Vagina (tissue), 2 donors: ENCODE measurements around the gene TNS3. TPM values are rescaled to one million over a fixed set of nuclear protein-coding genes. Genes with fewer than 3 reads are reported as not detected.

ENCODE experiments used
- DNase-seq, 2 donors: peaks; one replicate each; pipeline ENCODE4 v3.0.0-alpha.2; 2017; ENCODE audit errors: extremely low spot score in 2 of 2
- H3K27ac ChIP-seq: fragments of 200-600 bp; sonication (generic); one replicate; pipeline ENCODE4 v1.5.1; 2019
- H3K27me3 ChIP-seq: fragments of 200-600 bp; sonication (generic); one replicate; pipeline ENCODE4 v1.5.1; 2019
- H3K36me3 ChIP-seq, 2 donors: fragments of 200-600 bp; sonication (generic); one replicate each; pipeline ENCODE4 v1.5.1; 2017 to 2019
- H3K4me1 ChIP-seq: fragments of 200-600 bp; sonication (generic); one replicate; pipeline ENCODE4 v1.5.1; 2019
- H3K4me3 ChIP-seq, 2 donors: fragments of 200-600 bp; sonication (generic); 1 replicate in 1 of 2; 2 replicates in 1 of 2; pipeline ENCODE4 v1.5.1; 2016 to 2019
- H3K9me3 ChIP-seq: fragments of 200-600 bp; sonication (generic); one replicate; pipeline ENCODE4 v1.5.1; 2019
- CTCF ChIP-seq, 3 experiments: fragments of 450-650 bp in 2 of 3; fragments of 200-600 bp in 1 of 3; sonication (generic) in 1 of 3; IDR thresholded peaks; one replicate each; pipeline ENCODE4 v1.5.1; 2017 to 2019; ENCODE audit warnings: antibody characterized with exemption in 3 of 3, mild to moderate bottlenecking in 2 of 3, moderate library complexity in 2 of 3
- POLR2A ChIP-seq, 2 donors: fragments of 450-650 bp; IDR thresholded peaks; one replicate each; pipeline ENCODE4 v1.6.1; 2017; ENCODE audit warnings: antibody characterized with exemption in 2 of 2, mild to moderate bottlenecking in 2 of 2, moderate library complexity in 2 of 2
- POLR2AphosphoS5 ChIP-seq, 2 donors: sonication (generic); formaldehyde crosslinking; IDR thresholded peaks; one replicate each; pipeline ENCODE4 v1.9.0; 2017; ENCODE audit warnings: antibody characterized with exemption in 2 of 2, mild to moderate bottlenecking in 2 of 2, low read depth in 1 of 2; ENCODE audit not compliant: insufficient read depth in 1 of 2
- intact Hi-C: fragments of 100-400 bp; cut with DNase I; formaldehyde crosslinking; loops from one replicate; pipeline ENCODE4 v1.15.1; 2023
- total RNA-seq: library from RNA; depleted of rRNA; stranded (reverse); fragments of >200 nt; gene quantifications from one replicate; pipeline ENCODE4 v1.2.3, GENCODE V29; 2016

The TNS3 gene
- 36.8 TPM for total RNA-seq

- Histone ChIP-seq H3K4me1 (peaks cover 49% of the 10 kb centered on the region), H3K4me3 (peak within 1 kb of the TSS; percentile 68 to 85), H3K9me3 (no peaks in the 10 kb centered on the region), H3K27me3 (no peaks in the 10 kb centered on the region), H3K36me3 (no peaks in the 10 kb centered on the region), H3K27ac (peak within 1 kb of the TSS; percentile 78)
- no peak for DNase-seq
- intact Hi-C loops = no loop called here
- TF ChIP-seq CTCF (IDR thresholded peaks at IDR 0.05) (no peak), POLR2AphosphoS5 (IDR thresholded peaks at IDR 0.05; ENCODE audit: insufficient read depth in 1 of 2, low read depth in 1 of 2) (no peak), POLR2A (IDR thresholded peaks at IDR 0.05) (no peak)
These were observed at the start of gene TNS3 for GRCh38 chr7:47581804-47582763. Gene TNS3 (minus strand): TSS chr7:47582111. CDS start chr7:47439636, 142,475 bp downstream.

GRCh38 chr7:47631711-47632110 is 49.8 kb upstream of the TNS3 start:
- H3K4me3 ChIP-seq = no peak overlapping the region
- TF ChIP-seq POLR2AphosphoS5 (IDR thresholded peaks at IDR 0.05; ENCODE audit: insufficient read depth in 1 of 2, low read depth in 1 of 2) (no peak), CTCF (IDR thresholded peaks at IDR 0.05) (no peak), POLR2A (IDR thresholded peaks at IDR 0.05) (no peak)
- peaks cover 18% of the 10 kb centered on the region for H3K4me1 ChIP-seq
- no peak overlapping the region for H3K27ac ChIP-seq
- intact Hi-C loops = loop anchor here (1.0 kb wide), 1 partner anchor 126 kb away; no protein-coding TSS in a partner anchor
- no peaks in the 10 kb centered on the region for H3K27me3 ChIP-seq
- no peaks in the 10 kb centered on the region for H3K9me3 ChIP-seq
- no peak for DNase-seq
- no peaks in the 10 kb centered on the region for H3K36me3 ChIP-seq

- TF ChIP-seq POLR2A (IDR thresholded peaks at IDR 0.05) (no peak), CTCF (IDR thresholded peaks at IDR 0.05) (no peak)
- Histone ChIP-seq H3K27me3 (no peaks in the 10 kb centered on the region), H3K36me3 (no peaks in the 10 kb centered on the region), H3K4me1 (peaks cover 1% of the 10 kb centered on the region), H3K4me3 (no peak overlapping the region), H3K27ac (no peak overlapping the region), H3K9me3 (no peaks in the 10 kb centered on the region)
- intact Hi-C loops = no loop called here
- DNase-seq = no peak
These were observed 45.8 kb upstream of the TNS3 start for GRCh38 chr7:47627580-47628283.

GRCh38 chr7:47625861-47626715 is 44.2 kb upstream of the TNS3 start:
- no peak overlapping the region for H3K4me3 ChIP-seq
- DNase-seq = no peak
- intact Hi-C loops = no loop called here
- H3K36me3 ChIP-seq = no peaks in the 10 kb centered on the region
- no peaks in the 10 kb centered on the region for H3K9me3 ChIP-seq
- no peak overlapping the region for H3K27ac ChIP-seq
- TF ChIP-seq CTCF (IDR thresholded peaks at IDR 0.05) = no peak
- no peak for TF ChIP-seq POLR2A (IDR thresholded peaks at IDR 0.05)
- no peak for TF ChIP-seq POLR2AphosphoS5 (IDR thresholded peaks at IDR 0.05; ENCODE audit: insufficient read depth in 1 of 2, low read depth in 1 of 2)
- no peaks in the 10 kb centered on the region for H3K27me3 ChIP-seq
- H3K4me1 ChIP-seq = peaks cover 18% of the 10 kb centered on the region
